K562 (cell line): ENCODE data around the gene FOXJ2. TPM values are rescaled to one million over a fixed set of nuclear protein-coding genes. Genes with fewer than 3 reads are reported as not detected.
A peak's percentile ranks its signal among the peaks of the same experiment; 100 is the strongest.
"Not testable (repeated sequence)": the region's sequence is repeated elsewhere in the genome, so short reads cannot be mapped to it uniquely, and the experiment has no call there.

Source experiments
- ATAC-seq: fragments of 200-7000 bp; cut with Tn5 transposase; 3 replicates; pipeline ENCODE4 v1.9.1; 2020; ENCODE audit warnings: moderate library complexity
- BruUV-seq: library from RNA; stranded (reverse); fragments of 400-500 nt; replicated peaks from 2 replicates; lab custom pipeline; 2021; lab: Mats Ljungman, UMichigan
- CTCF ChIA-PET: fragments of 300-600 bp; formaldehyde crosslinking; extraction: SDS; loops from one replicate; lab custom pipeline; 2021; ENCODE audit warnings: low intra/inter-chr PET ratio; lab: Yijun Ruan, JAX
- POLR2A ChIA-PET: fragments of 300-600, 350-650 bp; sonication (Branson Sonifier 250); formaldehyde crosslinking; extraction: SDS; loops from one replicate; lab custom pipeline; 2021; ENCODE audit warnings: antibody characterized with exemption, inconsistent platforms; lab: Yijun Ruan, JAX
- DNase-seq, 4 experiments: peaks; one replicate each; pipeline versions ENCODE4 v3.0.0 to v3.0.0-alpha.2; 2011 to 2018; ENCODE audit warnings: low spot score in 3 of 4, mixed read lengths in 3 of 4; ENCODE audit errors: extremely low read depth in 1 of 4
- FAIRE-seq: peaks from 2 replicates; lab custom pipeline; 2011; peaks lifted over from hg19 to GRCh38; lab: Jason Lieb, UNC
- H2AFZ ChIP-seq: 2 replicates; pipeline ENCODE4 v1.6.0; 2011; ENCODE audit warnings: low read depth, low read length, control low read depth, inconsistent platforms
- H3K27ac ChIP-seq: fragments of 200-600 bp; 3 replicates; pipeline ENCODE4 v1.8.0; 2011; ENCODE audit warnings: low read depth, mild to moderate bottlenecking, control low read depth, inconsistent platforms, low read length, moderate library complexity, mixed read lengths; ENCODE audit errors: extremely low read depth
- H3K27me3 ChIP-seq, 2 experiments: fragments of 300-600 bp in 1 of 2; 2 replicates in 1 of 2; 3 replicates in 1 of 2; pipeline versions ENCODE4 v1.6.0 to v1.8.0; 2011; ENCODE audit warnings: inconsistent platforms in 2 of 2, low read length in 2 of 2, mild to moderate bottlenecking in 1 of 2, mixed read lengths in 1 of 2, moderate library complexity in 1 of 2; ENCODE audit not compliant: control insufficient read depth in 2 of 2, insufficient read depth in 2 of 2
- H3K36me3 ChIP-seq: fragments of 300-600 bp; 3 replicates; pipeline ENCODE4 v1.8.0; 2011; ENCODE audit warnings: mild to moderate bottlenecking, low read length, inconsistent platforms; ENCODE audit not compliant: control insufficient read depth, insufficient read depth
- H3K4me1 ChIP-seq, 2 experiments: fragments of 200-600 bp in 1 of 2; replicated peaks in 1 of 2; 2 replicates in 1 of 2; 3 replicates in 1 of 2; pipeline versions ENCODE4 v1.5.1 to v1.8.0; 2011; ENCODE audit warnings: inconsistent platforms in 2 of 2, low read length in 2 of 2, mild to moderate bottlenecking in 1 of 2, mixed read lengths in 1 of 2, moderate library complexity in 1 of 2; ENCODE audit not compliant: control insufficient read depth in 2 of 2, insufficient read depth in 2 of 2
- H3K4me2 ChIP-seq: 2 replicates; pipeline ENCODE4 v1.6.1; 2011; ENCODE audit warnings: low read length, control low read depth, inconsistent platforms, mixed read lengths; ENCODE audit not compliant: insufficient read depth
- H3K4me3 ChIP-seq: fragments of 200-600 bp; sonication (generic), shearing (Covaris generic); 2 replicates; pipeline ENCODE4 v1.5.1; 2016; ENCODE audit warnings: control low read depth, inconsistent platforms
- H3K79me2 ChIP-seq: fragments of 200-600 bp; 3 replicates; pipeline ENCODE4 v1.8.0; 2011; ENCODE audit warnings: low read length, inconsistent platforms; ENCODE audit not compliant: control insufficient read depth, insufficient read depth
- H3K9ac ChIP-seq, 2 experiments: 2 replicates each; pipeline versions ENCODE4 v1.6.0 to v1.6.1; 2011; ENCODE audit warnings: low read depth in 2 of 2, low read length in 2 of 2, control low read depth in 1 of 2, inconsistent platforms in 1 of 2, mild to moderate bottlenecking in 1 of 2, mixed read lengths in 1 of 2; ENCODE audit not compliant: insufficient read depth in 1 of 2
- H3K9me1 ChIP-seq: one replicate; pipeline ENCODE4 v1.6.0; 2011; ENCODE audit warnings: inconsistent platforms, mild to moderate bottlenecking, low read length, moderate library complexity; ENCODE audit not compliant: control insufficient read depth, insufficient read depth
- H3K9me3 ChIP-seq: replicated peaks from 2 replicates; pipeline ENCODE4 v1.5.1; 2011; ENCODE audit warnings: low read depth, low read length, inconsistent platforms; ENCODE audit not compliant: control insufficient read depth, insufficient read depth
- H4K20me1 ChIP-seq: replicated peaks from 2 replicates; pipeline ENCODE4 v1.6.1; 2011; ENCODE audit warnings: low read length, inconsistent platforms, mixed read lengths; ENCODE audit not compliant: control insufficient read depth, insufficient read depth
- SNIP1 ChIP-seq: fragments of 450-650 bp; IDR thresholded peaks from 2 replicates; pipeline ENCODE4 v1.7.1; 2017; ENCODE audit warnings: low read depth, mild to moderate bottlenecking
- TFAP4 ChIP-seq: sonication (generic); formaldehyde crosslinking; IDR thresholded peaks from 2 replicates; pipeline ENCODE4 v1.8.0; 2022; ENCODE audit warnings: missing genetic modification reagents, mild to moderate bottlenecking, moderate library complexity, borderline replicate concordance
- WGBS: fragments of 100-300 bp; shearing (Covaris generic); methylation state at CpG from one replicate; pipeline ENCODE4 v1.1.6; 2016; ENCODE audit warnings: low coverage, mixed read lengths; ENCODE audit not compliant: insufficient coverage; ENCODE audit errors: missing lambda C conversion rate; 5-methylcytosine and 5-hydroxymethylcytosine counted together
- in situ Hi-C: fragments of 300-500 bp; cut with MboI; formaldehyde crosslinking; loops from 4 replicates; pipeline ENCODE4 v1.15.0; 2018; ENCODE audit warnings: inconsistent platforms, mixed read lengths
- intact Hi-C: fragments of 100-400 bp; cut with micrococcal nuclease; formaldehyde crosslinking; loops from 2 replicates; pipeline ENCODE4 v1.14.2; 2022
- polyA plus RNA-seq, 8 experiments: library from polyadenylated mRNA; depleted of rRNA in 4 of 8; stranded (reverse) in 5 of 8; unstranded in 3 of 8; fragments of >200 nt; fragmentation: Nextera tagmentation in 2 of 8; fragmentation: Illumina TruSeq in 1 of 8; extraction: Ambion mirVana in 2 of 8; extraction: Trizol in 1 of 8; gene quantifications; 2 replicates each; pipeline versions ENCODE4 v1.2.1 to v1.2.3, GENCODE V29; 2011 to 2014; ENCODE audit warnings: inconsistent platforms in 1 of 8, missing spikeins in 1 of 8
- total RNA-seq, 7 experiments: library from RNA; depleted of rRNA in 6 of 7; stranded (reverse); fragments of >200 nt in 6 of 7; fragmentation: Illumina TruSeq in 2 of 7; extraction: Trizol in 2 of 7; gene quantifications; 2 replicates each; pipeline versions ENCODE4 v1.2.1 to v1.2.3, GENCODE V29; 2011 to 2021; ENCODE audit warnings: low replicate concordance in 1 of 7

Gene FOXJ2
- total and polyA plus RNA-seq, 9 of the 15 experiments (the other 6 are each of a cell fraction or from before 2014, with no cell fraction given) = 1.0 to 7.5 (median 2.4) TPM

GRCh38 chr12:8018213-8018612 is 14.3 kb upstream of the FOXJ2 start:
- ATAC-seq, H3K9ac ChIP-seq, H3K36me3 ChIP-seq, CTCF ChIA-PET, H3K27ac ChIP-seq, H4K20me1 ChIP-seq, in situ Hi-C loops, H2AFZ ChIP-seq, DNase-seq, intact Hi-C loops, H3K4me3 ChIP-seq, H3K27me3 ChIP-seq, H3K79me2 ChIP-seq, H3K9me1 ChIP-seq, FAIRE-seq, POLR2A ChIA-PET, H3K9me3 ChIP-seq, BruUV-seq: not testable (repeated sequence)
- Histone ChIP-seq H3K4me2 (peak overlapping the region; percentile 58; the same call in 1 of the 2 replicates), H3K4me1 (peaks cover 2 to 13% of the 10 kb centered on the region in 2 experiments; a peak in 2 of 5 replicates)
- WGBS = 43% methylated on average over 6 of the region's 16 CpGs

- H3K9me3 ChIP-seq = no peaks in the 10 kb centered on the region
- H2AFZ ChIP-seq = peak overlapping the region; percentile 86
- peak overlapping the region in 1 of 2 experiments; percentile 85; a peak in 2 of 4 replicates for H3K9ac ChIP-seq
- no TSS peak for BruUV-seq
- 2% methylated on average over 41 of the region's 58 CpGs for WGBS
- peak overlapping the region; percentile 33 for H3K4me3 ChIP-seq
- H3K4me2 ChIP-seq = peak overlapping the region; percentile 58
- peak; percentile 91 for ATAC-seq
- no peak for FAIRE-seq
- intact Hi-C loops = no loop called here
- no peaks in the 10 kb centered on the region for H3K27me3 ChIP-seq
- H3K36me3 ChIP-seq = no peaks in the 10 kb centered on the region
- H3K79me2 ChIP-seq = no peaks in the 10 kb centered on the region
- ChIA-PET CTCF (no interaction called here), POLR2A (no interaction called here)
- in situ Hi-C loops = no loop called here
- peaks cover 2 to 13% of the 10 kb centered on the region in 2 experiments; a peak in 2 of 5 replicates for H3K4me1 ChIP-seq
- H3K27ac ChIP-seq = no peak overlapping the region
- no peaks in the 10 kb centered on the region for H4K20me1 ChIP-seq
- no peaks in the 10 kb centered on the region for H3K9me1 ChIP-seq
- peak; percentile 53 to 67 (median 60) for DNase-seq
- peak; percentile 47; the same call in 1 of the 2 replicates for TF ChIP-seq TFAP4 (CRISPR knock-in tag)
- peak; percentile 74 for TF ChIP-seq SNIP1
These were observed 13.6 kb upstream of the FOXJ2 start for GRCh38 chr12:8018666-8019581.
